GM18858 (cell line): ENCODE results near the gene MOSPD3.
A peak's percentile ranks its signal among the peaks of the same experiment; 100 is the strongest.
"Not testable (repeated sequence)": the region's sequence is repeated elsewhere in the genome, so short reads cannot be mapped to it uniquely, and the experiment has no call there.

Experiments used
- ATAC-seq: cut with Tn5 transposase; IDR thresholded peaks from one replicate; pipeline ENCODE4 v1.9.1; 2021; ENCODE audit not compliant: unreplicated experiment

MOSPD3 gene, protein sequence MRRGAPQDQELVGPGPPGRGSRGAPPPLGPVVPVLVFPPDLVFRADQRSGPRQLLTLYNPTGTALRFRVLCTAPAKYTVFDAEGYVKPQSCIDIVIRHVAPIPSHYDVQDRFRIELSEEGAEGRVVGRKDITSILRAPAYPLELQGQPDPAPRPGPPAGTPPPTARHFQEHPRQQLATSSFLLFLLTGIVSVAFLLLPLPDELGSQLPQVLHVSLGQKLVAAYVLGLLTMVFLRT

DNA sequence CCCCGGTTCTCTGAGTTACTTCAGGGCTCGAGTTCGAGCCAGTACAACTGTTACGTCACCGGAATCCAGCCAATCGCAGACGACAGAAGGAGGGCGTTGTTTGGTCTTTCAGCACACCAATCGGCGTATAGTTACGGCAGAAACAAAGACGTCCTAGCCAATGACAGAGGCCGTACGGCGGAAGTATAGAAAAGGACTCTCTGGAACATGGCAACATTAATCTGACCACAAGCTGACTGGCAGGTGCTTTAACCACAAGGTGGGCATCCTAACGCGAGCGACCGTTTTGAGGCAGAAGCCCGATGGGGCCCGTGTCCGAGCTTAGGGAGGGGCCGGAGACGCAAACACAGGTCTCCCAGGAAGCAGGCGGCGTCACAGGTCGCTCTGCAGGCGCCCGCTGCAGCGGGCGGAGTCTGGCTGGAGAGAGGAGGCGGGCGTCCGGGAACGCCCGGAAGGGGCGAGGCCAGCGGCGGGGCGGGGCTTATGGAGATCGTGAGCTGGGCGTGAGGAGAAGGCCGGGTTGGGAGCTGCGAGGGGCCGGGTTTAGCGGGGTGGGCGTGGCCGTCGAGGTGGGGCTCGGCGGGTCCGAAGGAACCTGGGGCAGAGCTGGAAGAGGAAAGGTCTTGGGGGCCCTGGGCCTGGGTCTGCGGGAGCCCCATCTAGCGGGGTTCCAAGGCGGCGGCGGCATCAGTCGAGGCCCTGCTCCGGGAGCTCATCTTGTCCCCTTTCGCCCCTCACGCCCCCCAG lies at the start of gene MOSPD3:
Gene MOSPD3 (plus strand): TSS at position 558 of the 747 bp plus-strand sequence. CDS start 252 bp downstream, outside the sequence.
- peak; percentile 79 for ATAC-seq

DNA sequence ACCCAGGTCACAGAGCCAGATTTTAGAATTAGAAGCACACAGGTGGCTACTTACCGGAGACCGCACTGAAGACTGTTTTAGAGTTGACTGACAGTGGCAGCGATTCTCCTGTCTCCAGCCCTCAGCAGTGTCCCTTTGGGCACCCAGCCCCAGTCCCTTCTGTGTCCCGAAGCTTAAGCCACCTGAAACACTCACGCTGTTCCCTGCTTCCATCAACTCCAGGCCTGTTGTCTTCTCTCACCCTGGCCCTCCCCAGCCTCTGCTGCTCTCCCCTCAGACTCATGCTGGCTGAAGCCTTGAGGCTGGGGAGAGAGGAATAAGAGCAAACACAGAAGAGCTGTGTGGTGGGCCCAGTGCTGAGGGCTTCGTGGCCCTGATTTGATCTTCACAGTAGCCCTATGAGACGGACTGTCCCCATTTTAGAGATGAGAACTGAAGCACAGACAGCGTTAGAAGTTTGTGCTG lies 49.2 kb upstream of the MOSPD3 start:
- ATAC-seq, result no peak

DNA sequence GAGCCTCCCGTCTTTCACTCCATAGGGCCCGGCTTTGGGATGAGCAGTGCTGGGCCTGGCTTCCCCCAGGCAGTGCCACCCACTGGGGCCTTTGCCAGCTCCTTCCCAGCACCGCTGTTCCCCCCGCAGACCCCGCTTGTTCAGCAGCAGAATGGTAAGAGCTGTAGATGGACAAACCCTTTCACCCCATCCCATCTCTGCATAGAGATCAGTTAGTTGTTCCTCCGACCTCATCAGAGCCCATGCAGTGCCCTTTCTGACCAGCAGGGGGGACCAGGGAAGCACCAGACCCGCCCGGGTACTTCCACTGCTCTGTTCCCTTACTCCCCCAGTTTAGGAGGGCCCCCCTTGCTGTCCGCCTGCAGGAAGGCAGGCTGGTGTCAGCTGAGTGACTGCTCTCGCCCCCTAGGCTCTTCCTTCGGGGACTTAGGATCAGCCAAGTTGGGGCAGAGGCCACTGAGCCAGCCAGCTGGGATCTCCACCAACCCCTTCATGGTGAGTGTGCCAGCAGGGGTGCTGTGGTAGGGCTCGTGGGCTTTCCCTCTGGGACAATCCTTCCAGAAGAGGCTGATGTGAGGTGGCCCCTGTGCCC lies 48.4 kb upstream of the MOSPD3 start:
- ATAC-seq, result no peak

DNA sequence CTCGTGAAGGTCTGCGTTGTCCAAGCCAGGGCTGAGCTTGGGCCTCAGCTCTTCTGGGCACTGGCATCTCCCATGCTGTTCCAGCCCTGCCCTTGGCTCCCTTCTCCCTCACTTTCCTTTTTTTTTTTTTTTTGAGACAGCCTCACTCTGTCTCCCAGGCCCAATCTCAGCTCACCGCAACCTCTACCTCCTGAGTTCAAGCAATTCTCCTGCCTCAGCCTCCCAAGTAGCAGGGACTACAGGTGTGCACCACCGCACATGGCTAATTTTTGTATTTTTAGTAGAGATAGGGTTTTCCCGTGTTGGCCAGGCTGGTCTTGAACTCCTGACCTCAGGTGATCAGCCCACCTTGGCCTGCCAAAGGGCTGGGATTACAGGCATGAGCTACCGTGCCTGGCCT lies 47.9 kb upstream of the MOSPD3 start:
- ATAC-seq, result not testable (repeated sequence)

DNA sequence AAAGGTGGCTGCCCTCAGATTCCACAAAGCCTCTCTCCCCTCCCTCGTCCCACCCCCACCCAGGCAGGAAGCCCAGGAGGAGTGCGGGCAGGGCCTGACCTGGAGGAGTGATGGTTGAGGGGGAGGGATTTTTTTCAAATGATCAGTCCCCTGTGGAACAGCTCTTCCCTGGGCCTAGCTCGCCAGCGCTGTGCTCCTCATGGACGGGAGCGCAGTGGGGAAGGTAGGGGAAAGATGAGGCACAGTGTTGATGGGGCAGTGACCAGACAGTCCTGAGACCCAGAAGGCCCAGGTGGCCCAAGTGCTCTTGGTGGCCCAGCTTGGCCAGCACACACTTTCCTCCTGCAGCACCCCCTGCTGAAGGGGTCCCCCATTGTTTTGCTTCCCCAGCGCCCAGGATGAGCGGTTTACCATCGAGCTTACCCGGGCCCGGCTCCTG lies 47.2 kb upstream of the MOSPD3 start:
- ATAC-seq, result no peak

DNA sequence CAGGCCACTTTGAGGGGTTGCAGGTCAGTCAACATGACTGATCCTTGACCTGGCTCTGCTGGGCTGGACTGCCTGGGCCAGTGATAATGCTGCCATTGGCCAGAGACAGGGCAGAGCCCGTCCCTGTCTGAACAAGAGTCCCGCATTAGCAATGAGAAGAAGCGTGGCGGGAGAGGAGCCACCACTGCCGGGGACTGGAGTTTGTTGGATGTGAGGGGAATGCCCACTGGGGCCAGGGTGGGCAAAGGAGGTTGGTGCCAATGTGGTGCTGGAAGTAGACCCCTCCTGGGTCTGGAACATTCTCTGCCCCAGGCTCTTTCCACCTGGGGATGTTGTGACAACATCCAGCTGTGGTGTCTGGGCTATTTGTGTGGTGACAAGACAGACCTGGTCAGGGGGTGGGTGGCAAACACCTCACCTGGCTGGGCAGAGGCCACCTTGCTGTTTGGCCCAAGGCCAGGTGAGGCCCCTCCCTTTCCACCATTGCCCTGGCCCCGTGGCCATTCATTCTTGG lies 46.3 kb upstream of the MOSPD3 start:
- ATAC-seq, result no peak

DNA sequence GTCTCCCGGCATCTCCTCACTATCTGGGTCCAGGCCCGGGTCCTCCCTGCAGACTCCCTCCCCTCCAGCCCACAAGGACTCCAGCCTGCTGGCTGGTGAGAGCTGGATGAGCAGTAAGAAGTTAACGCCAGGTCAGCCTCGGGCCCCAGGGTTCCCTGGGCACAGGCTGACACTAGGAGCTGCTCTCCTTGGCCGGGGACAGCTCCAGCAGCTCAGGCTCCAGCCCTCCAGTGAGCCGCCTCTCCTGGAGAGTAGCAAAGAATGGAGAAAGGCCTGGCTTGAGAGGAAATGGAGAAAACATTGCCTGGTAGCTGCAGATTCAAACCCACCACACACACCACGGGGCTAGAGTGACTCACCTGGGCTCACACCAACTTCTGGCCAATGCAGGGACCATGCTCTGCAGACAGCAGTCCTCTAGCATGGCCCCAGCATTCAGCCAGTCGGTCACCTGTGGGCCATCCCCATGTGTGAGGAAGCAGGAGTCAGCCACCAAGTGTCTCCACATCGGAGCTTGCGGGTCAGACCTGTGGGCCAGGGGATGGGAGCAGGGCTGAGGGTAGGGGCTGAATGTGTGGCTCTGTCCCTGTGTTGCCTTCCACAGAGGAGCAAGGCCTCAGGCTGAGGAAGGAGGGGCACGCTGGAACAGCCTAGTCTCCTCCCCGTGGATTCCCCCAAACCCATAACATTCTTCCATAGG lies 45.2 kb upstream of the MOSPD3 start:
- ATAC-seq, result no peak

DNA sequence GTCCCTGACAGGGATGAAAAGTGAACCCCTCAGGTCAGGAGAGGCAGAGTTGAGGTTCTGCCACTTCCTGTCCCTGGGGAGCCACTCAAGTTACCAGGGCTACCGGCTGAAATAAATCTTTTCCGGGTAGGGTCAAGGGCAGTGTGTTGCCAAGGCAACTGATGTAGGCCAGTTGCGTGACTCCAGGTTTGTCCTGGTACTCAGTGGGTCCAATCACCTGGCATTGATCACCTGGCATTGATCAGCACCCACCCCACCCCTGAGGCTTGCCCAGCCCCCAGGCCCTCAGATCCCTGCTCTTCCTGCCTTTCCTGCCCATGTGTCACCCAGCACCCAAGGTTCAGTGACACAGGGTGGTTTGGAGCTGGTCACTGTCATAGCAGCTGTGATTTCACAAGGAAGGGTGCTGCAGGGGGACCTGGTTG lies 44.6 kb upstream of the MOSPD3 start:
- ATAC-seq, result no peak

DNA sequence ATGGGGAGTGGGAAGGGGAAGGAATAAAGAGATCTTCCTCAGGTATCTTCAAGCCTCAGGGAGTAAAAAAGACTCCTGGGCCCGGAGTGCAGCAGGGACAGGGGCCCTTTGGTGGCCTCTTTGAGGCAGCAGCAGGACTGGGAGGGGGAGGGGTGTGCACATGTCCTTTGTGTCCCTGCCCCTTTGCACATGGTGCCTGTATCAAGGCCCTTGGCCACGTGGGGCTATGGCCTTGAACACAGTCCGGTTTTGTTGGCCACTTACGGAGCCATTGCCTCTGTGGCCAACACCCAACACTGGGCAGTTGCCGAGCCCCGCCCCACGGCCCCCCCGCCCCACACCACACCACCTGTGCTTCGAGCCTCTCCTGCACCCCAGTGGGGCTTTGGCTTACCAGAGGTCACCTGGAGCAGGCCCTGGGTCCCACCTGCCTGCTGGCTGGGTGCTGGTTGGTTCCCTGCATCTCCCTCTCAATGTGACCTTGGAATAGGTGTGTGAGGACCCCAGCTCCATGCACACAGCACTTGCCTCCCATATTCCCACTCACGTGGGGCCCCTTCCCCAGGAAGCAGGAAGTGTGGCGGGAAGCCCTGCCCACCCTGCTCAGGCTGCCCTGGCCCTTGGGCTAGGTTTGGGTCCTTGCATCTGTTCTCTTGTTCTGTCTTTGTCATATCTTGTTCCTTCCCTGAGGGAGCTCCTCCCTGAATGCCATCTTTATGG lies 44.0 kb upstream of the MOSPD3 start:
- no peak for ATAC-seq

DNA sequence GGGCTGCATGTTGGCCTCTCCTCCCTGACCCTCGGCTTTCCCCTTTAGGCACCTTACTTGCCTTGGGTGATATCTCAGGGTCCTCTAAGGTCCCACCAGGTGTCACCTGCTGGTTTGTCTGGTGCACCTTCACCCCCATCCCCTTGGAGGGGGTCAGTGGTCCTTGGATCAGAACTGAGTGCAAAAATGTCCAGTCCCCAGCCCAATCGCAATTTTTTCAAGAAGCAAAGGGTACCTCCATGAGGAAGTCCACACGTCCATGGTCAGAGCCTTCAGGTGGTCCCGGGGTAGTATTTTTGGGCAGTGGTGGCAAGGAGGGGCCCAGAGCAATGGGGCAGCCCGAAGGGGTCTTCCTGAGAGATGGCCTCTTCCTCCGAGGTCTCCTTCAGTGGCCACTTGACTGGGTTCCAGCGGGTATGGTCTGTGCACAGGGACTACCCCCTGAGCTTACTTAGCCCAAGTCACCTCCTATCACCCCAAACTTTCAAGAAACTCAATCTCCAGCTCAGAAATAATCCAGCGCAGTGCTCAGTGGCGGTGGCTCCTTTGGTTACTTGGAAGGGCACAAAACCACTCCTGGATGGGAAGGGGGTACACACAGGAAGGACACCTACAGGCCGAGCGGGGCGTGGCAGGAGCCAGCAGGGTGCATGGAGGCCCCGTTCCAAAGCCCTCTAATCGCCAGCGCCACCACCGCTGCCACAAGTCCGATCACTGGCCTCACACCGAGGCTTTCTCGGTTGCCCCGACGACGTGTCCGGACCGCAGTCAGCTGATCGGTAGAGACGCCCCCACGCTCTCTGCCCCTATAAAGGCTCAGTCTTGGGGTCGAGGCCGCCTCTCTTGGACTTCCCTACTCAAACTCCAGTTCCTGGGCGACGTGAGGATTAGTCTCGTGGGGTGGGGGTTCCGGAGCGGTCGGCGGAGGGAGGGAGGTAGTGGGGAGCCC lies 43.2 kb upstream of the MOSPD3 start:
- no peak for ATAC-seq

DNA sequence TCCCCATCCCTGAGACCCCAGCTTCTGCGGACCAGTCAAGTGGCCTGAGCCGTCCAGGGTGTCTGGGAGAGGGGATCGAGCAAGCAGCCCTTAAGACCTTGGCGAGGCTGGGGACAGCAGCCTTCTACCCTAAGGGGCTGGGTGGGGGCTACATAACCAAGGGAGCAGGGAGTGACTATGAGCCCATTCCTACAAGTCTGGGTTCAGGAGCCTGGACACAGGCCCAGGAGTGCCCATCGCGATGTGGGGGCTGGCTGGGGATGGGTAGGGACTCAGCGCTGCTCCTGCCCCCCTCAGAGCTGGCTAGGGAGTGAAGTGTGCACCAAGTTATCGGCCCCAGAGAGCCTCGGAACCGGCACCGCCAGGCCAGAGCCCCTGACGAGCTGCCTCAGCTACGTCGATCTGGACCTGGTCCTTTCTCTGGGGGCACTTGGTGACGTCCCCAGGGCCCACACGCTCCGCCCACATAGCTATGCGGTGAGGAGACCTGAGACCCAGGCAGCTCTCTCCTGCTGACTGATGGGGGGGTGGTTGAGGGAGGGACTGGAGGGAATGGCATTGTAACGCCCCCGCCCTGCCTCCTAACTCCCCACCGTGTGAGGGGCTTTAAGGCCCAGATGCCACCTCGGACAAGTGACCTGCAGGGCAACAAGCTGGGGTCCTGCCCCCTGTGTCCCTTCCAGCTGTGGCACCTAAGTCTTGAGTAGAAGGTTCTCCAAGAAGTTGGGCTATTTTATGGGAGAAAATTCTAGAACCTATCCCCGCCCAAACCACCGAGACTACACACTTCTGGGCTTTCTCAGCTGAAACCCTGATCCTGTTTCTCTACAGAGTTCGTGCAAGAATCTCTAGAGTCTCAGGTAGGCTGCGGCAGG lies 41.1 kb upstream of the MOSPD3 start:
- ATAC-seq, result no peak

DNA sequence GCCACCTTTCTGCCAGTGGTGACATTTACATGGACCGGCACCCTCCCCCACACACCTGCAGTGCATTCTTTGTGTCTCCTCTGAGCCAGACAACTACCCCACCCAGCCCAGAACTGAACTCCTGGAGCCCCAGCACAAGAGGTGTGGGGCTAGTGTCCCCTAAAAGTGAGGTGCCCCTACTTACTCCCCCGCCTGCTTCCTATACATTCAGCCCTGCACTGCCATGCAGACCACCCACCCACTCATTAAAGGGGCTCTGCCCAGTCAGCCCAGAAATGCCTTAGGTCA lies 40.6 kb upstream of the MOSPD3 start:
- ATAC-seq, result no peak

DNA sequence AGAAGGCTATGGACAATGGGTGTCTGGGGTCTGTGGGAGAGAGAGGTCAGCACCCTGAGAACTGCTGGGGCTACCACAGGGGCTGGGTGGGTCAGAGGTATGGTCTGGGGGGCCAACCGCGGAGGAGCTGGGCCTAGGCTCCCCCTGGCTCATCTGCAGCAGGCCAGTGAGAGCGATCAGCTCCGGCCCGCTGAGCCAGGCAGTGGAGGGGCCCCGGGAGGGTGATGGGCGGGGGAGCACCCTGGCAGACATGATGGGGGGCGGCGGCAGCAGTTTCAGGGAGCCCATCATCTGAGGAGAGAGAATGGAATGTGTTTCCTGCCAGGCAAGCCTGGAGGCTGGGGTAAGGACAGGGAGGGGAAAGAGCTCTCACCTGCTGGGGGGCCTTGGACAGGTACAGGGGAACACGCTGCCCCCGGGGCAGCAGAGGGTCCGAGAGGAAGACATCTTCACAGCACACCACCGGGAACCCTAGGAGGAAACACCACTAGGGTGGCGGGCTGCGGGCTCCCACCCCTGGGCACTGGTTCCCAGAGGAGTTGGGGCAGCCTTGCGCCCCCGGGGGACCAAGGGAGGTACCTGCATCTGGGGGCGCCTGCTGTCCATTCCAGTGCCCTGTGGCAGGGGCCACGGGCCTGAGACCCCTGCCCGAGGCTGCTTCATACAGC lies 39.9 kb upstream of the MOSPD3 start:
- no peak for ATAC-seq

DNA sequence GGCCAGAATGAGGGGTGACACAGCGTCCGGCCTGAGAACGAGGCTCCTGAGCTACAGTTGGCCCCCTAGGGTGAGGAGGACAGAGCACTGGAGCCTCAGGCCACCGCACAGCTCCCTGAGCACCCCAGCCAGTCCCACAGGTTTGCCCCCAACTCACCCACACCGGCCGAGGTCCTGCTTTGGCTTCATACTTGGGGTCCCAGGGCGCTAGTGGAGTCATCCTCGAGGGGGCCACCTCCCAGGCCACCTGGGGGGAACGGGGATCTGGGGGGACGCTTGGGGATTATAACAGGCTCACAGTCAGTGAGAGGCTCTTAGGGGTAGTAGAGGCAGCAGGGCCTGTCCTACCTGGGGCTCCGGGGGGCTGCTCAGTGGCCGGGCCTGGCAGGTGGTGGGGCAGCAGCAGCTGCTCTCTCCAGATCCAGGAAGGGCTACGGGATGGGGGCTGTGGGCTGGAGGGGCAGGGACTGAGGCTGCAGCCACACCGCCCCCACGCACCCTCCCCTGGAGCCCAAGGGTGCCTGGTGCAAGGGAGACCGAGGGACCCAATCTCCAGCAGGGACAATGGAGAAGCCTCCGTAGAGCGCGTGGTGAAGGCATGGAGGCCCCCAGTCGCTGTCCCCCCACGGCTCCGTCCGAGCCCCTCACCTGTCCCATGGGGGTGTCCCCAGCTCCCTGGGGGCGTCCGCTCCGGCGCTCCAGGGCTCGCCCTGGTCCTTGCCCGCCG lies 39.2 kb upstream of the MOSPD3 start:
- no peak for ATAC-seq

DNA sequence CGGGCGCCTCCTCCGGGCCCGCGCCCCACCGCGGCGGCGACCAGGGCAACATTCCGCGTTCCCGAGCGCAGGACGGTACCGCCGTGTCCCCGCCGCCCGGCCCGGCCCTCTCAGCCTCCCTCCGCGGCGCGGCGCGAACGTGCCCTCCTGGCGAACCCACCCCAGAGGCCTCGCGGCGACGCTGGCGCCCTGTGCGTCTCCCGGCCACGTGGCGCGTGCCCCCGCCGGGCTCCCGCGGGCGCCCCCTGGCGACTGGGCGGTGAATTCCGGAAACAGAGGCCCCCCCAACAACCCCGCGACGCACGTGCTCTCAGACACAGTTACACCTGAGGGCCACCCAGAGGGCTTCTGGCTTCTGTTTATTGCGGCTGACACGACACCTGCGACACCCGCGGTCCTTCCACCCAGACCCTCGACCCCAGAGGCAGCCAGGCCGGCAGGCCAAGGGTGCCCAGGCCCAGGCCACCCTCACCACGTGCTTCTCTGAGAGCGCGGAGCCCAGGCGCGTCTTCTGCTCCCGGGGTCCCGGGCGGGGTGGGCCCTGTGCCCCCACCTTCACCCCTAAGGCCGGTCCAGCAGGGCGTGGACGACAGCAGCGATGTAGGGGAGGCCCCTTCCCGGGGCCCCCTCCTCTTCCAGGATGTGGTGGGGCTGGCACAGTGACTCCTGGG lies 38.5 kb upstream of the MOSPD3 start, which contains the start of gene SAP25:
Gene SAP25 (minus strand): TSS at position 210 of the 671 bp plus-strand sequence. CDS start 158 bp downstream, at position 52.
- ATAC-seq, result no peak

DNA sequence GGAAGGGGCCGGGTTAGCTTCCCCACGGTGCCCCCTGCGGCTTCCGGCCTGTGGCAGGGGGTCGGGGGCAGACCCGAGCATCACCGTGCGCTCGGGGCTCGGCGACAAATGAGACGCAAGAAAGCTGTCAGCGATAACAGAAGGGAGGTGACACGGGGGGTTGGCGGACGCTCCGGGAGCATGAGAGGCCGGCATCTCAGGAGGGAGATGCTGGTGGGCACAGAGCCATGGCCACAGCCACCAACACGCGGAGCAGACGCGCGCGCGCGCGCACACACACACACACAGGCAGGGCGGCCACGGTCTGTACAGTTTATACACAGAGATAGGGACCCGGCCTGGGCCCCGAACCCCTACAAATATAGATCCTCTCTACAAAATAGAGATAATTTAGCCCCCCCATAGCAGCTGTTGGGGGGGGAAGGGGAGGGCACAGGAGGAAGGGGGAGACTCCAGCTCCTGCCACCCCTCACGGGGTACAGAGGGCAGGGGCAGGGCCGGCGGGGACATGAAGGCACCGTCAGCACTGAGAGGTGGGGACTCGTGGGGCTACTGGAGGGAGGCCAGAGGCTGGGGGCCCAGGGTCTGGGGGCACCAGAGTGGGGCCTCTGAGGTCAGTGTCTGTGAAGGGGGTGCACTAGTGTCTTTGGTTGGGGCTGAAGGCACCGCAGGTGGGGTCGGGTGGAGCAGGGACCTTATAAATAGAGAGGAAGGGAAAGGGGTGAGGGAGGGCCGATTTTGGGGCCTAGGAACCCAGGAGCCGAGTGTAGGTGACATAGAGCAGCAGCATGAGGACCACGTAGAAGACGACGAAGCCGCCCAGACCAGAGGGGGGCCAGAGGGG lies 37.8 kb upstream of the MOSPD3 start:
- no peak for ATAC-seq
